Mesenchymal stem cell (in vitro differentiated cells and primary cell): ENCODE results near the gene FAM161A.
"Not testable (repeated sequence)": the region's sequence is repeated elsewhere in the genome, so short reads cannot be mapped to it uniquely, and the experiment has no call there.

Source experiments
- DNase-seq: peaks from one replicate; pipeline ENCODE4 v3.0.0-alpha.2; 2013
- H2AFZ ChIP-seq: one replicate; pipeline ENCODE4 v1.6.1; 2013; ENCODE audit warnings: low read depth, mild to moderate bottlenecking, control low read depth, inconsistent platforms, low read length, moderate library complexity
- H2AK5ac ChIP-seq: 2 replicates; pipeline ENCODE4 v1.6.1; 2013; ENCODE audit warnings: low read length, moderate library complexity, mild to moderate bottlenecking, inconsistent platforms; ENCODE audit not compliant: severe bottlenecking
- H2BK120ac ChIP-seq: one replicate; pipeline ENCODE4 v1.6.1; 2013; ENCODE audit warnings: low read depth, mild to moderate bottlenecking, inconsistent platforms, low read length, moderate library complexity
- H2BK12ac ChIP-seq, 2 experiments: one replicate each; pipeline ENCODE4 v1.6.1; 2013; ENCODE audit warnings: inconsistent platforms in 2 of 2, low read length in 2 of 2, mild to moderate bottlenecking in 2 of 2, moderate library complexity in 2 of 2, control low read depth in 1 of 2
- H2BK15ac ChIP-seq: one replicate; pipeline ENCODE4 v1.6.1; 2013; ENCODE audit warnings: mild to moderate bottlenecking, low read depth, inconsistent platforms; ENCODE audit not compliant: poor library complexity, severe bottlenecking
- H2BK5ac ChIP-seq: 2 replicates; pipeline ENCODE4 v1.6.1; 2013; ENCODE audit warnings: low read depth, mild to moderate bottlenecking, low read length, control low read depth, inconsistent platforms; ENCODE audit not compliant: poor library complexity, severe bottlenecking
- H3K14ac ChIP-seq, 2 experiments: one replicate each; pipeline ENCODE4 v1.6.1; 2013; ENCODE audit warnings: inconsistent platforms in 2 of 2, low read length in 2 of 2, control low read depth in 1 of 2, mild to moderate bottlenecking in 1 of 2, moderate library complexity in 1 of 2
- H3K18ac ChIP-seq, 2 experiments: one replicate each; pipeline ENCODE4 v1.6.1; 2013; ENCODE audit warnings: inconsistent platforms in 2 of 2, low read length in 2 of 2, control low read depth in 1 of 2, low read depth in 1 of 2, mild to moderate bottlenecking in 1 of 2
- H3K23ac ChIP-seq, 2 experiments: one replicate each; pipeline ENCODE4 v1.6.1; 2013; ENCODE audit warnings: inconsistent platforms in 2 of 2, low read length in 2 of 2, mild to moderate bottlenecking in 2 of 2, moderate library complexity in 2 of 2, control low read depth in 1 of 2
- H3K27ac ChIP-seq: 2 replicates; pipeline ENCODE4 v1.5.1; 2013; ENCODE audit warnings: mild to moderate bottlenecking, moderate library complexity, low read length, control low read depth, inconsistent platforms; ENCODE audit not compliant: poor library complexity, severe bottlenecking
- H3K27me3 ChIP-seq, 2 experiments: 2 replicates each; pipeline versions ENCODE4 v1.6.1 to v1.7.0; 2013; ENCODE audit warnings: low read length in 2 of 2, mild to moderate bottlenecking in 2 of 2, moderate library complexity in 2 of 2, control low read depth in 1 of 2, inconsistent platforms in 1 of 2; ENCODE audit not compliant: control insufficient read depth in 1 of 2, insufficient read depth in 1 of 2
- H3K36me3 ChIP-seq, 2 experiments: 2 replicates each; pipeline versions ENCODE4 v1.6.1 to v1.7.0; 2013; ENCODE audit warnings: low read length in 2 of 2, control low read depth in 1 of 2, inconsistent platforms in 1 of 2, low read depth in 1 of 2, mild to moderate bottlenecking in 1 of 2; ENCODE audit not compliant: insufficient read depth in 2 of 2, control insufficient read depth in 1 of 2
- H3K4ac ChIP-seq, 2 experiments: one replicate each; pipeline ENCODE4 v1.6.1; 2013; ENCODE audit warnings: inconsistent platforms in 2 of 2, low read length in 2 of 2, mild to moderate bottlenecking in 2 of 2, moderate library complexity in 2 of 2, control low read depth in 1 of 2, low read depth in 1 of 2
- H3K4me1 ChIP-seq: 2 replicates; pipeline ENCODE4 v1.6.1; 2013; ENCODE audit warnings: low read depth, low read length, control low read depth; ENCODE audit not compliant: control insufficient read depth, insufficient read depth
- H3K4me2 ChIP-seq: 2 replicates; pipeline ENCODE4 v1.6.1; 2013; ENCODE audit warnings: low read length, mild to moderate bottlenecking, inconsistent platforms; ENCODE audit not compliant: poor library complexity, severe bottlenecking
- H3K4me3 ChIP-seq, 2 experiments: 2 replicates each; pipeline versions ENCODE4 v1.5.1 to v1.7.0; 2013; ENCODE audit warnings: low read length in 2 of 2, mild to moderate bottlenecking in 2 of 2, control low read depth in 1 of 2, low read depth in 1 of 2; ENCODE audit not compliant: insufficient read depth in 1 of 2
- H3K79me1 ChIP-seq: replicated peaks from 2 replicates; pipeline ENCODE4 v1.6.1; 2013; ENCODE audit warnings: mild to moderate bottlenecking, control low read depth, low read length, inconsistent platforms; ENCODE audit not compliant: poor library complexity, severe bottlenecking
- H3K9ac ChIP-seq: 2 replicates; pipeline ENCODE4 v1.7.0; 2013; ENCODE audit warnings: mild to moderate bottlenecking, low read length, moderate library complexity
- H3K9me3 ChIP-seq: 2 replicates; pipeline ENCODE4 v1.7.0; 2013; ENCODE audit warnings: mild to moderate bottlenecking, low read length; ENCODE audit not compliant: control insufficient read depth
- H4K8ac ChIP-seq: one replicate; pipeline ENCODE4 v1.6.1; 2013; ENCODE audit warnings: inconsistent platforms, mild to moderate bottlenecking, low read length, moderate library complexity
- H4K91ac ChIP-seq: one replicate; pipeline ENCODE4 v1.6.1; 2013; ENCODE audit warnings: mild to moderate bottlenecking, low read length, inconsistent platforms
- WGBS: methylation state at CpG from one replicate; pipeline ENCODE4 v1.1.7; 2013; ENCODE audit warnings: mixed read lengths; 5-methylcytosine and 5-hydroxymethylcytosine counted together

Gene FAM161A

GRCh38 chr2:61878761-61879160, 24.9 kb upstream of the FAM161A start:
- H2AK5ac ChIP-seq, result no peak overlapping the region
- H4K8ac ChIP-seq, result no peak overlapping the region
- H3K27me3 ChIP-seq, result no peaks in the 10 kb centered on the region
- no peak overlapping the region for H3K4me2 ChIP-seq
- no peaks in the 10 kb centered on the region for H3K4me1 ChIP-seq
- WGBS, result 100% methylated on average over 3 of the region's 3 CpGs
- H2BK12ac ChIP-seq, result no peak overlapping the region
- H4K91ac ChIP-seq, result no peak overlapping the region
- no peak overlapping the region for H2BK120ac ChIP-seq
- H3K4ac ChIP-seq, result no peak overlapping the region
- H3K23ac ChIP-seq, result no peak overlapping the region
- no peak overlapping the region for H3K27ac ChIP-seq
- peak overlapping the region; percentile 41 for H3K9ac ChIP-seq
- no peak overlapping the region for H3K14ac ChIP-seq
- no peaks in the 10 kb centered on the region for H3K9me3 ChIP-seq
- no peak overlapping the region for H2BK5ac ChIP-seq
- H2AFZ ChIP-seq, result no peak overlapping the region
- DNase-seq, result no peak
- H3K36me3 ChIP-seq, result peaks cover 33 to 98% of the 10 kb centered on the region in 2 experiments
- no peak overlapping the region for H3K4me3 ChIP-seq
- no peak overlapping the region for H3K18ac ChIP-seq
- no peak overlapping the region for H2BK15ac ChIP-seq
- peaks cover 6% of the 10 kb centered on the region for H3K79me1 ChIP-seq

- no peak overlapping the region for H4K8ac ChIP-seq
- no peak overlapping the region for H3K4ac ChIP-seq
- no peak overlapping the region for H2BK120ac ChIP-seq
- no peak overlapping the region for H3K27ac ChIP-seq
- no peak overlapping the region for H3K18ac ChIP-seq
- H3K79me1 ChIP-seq, result peaks cover 6% of the 10 kb centered on the region
- no peak overlapping the region for H3K23ac ChIP-seq
- H2BK15ac ChIP-seq, result no peak overlapping the region
- H2AFZ ChIP-seq, result no peak overlapping the region
- H2BK12ac ChIP-seq, result no peak overlapping the region
- no peak overlapping the region for H2AK5ac ChIP-seq
- H3K14ac ChIP-seq, result no peak overlapping the region
- no peak overlapping the region for H3K4me3 ChIP-seq
- WGBS, result 100% methylated on average over 2 of the region's 4 CpGs
- no peaks in the 10 kb centered on the region for H3K9me3 ChIP-seq
- H3K36me3 ChIP-seq, result peaks cover 29 to 97% of the 10 kb centered on the region in 2 experiments
- H3K4me2 ChIP-seq, result no peak overlapping the region
- DNase-seq, result no peak
- H4K91ac ChIP-seq, result no peak overlapping the region
- H3K9ac ChIP-seq, result no peak overlapping the region
- H3K4me1 ChIP-seq, result no peaks in the 10 kb centered on the region
- H3K27me3 ChIP-seq, result no peaks in the 10 kb centered on the region
- no peak overlapping the region for H2BK5ac ChIP-seq
Observed at GRCh38 chr2:61877571-61878245, 23.8 kb upstream of the FAM161A start.

GRCh38 chr2:61876400-61876799, 22.5 kb upstream of the FAM161A start:
- Histone ChIP-seq H3K18ac (no peak overlapping the region), H3K23ac (no peak overlapping the region), H4K8ac (no peak overlapping the region), H3K4ac (no peak overlapping the region), H2AK5ac (no peak overlapping the region), H2BK12ac (no peak overlapping the region), H4K91ac (no peak overlapping the region), H3K14ac (no peak overlapping the region), H3K79me1 (peaks cover 11% of the 10 kb centered on the region), H3K4me2 (no peak overlapping the region), H3K9me3 (no peaks in the 10 kb centered on the region), H3K36me3 (peaks cover 26 to 97% of the 10 kb centered on the region in 2 experiments), H2BK15ac (no peak overlapping the region), H3K9ac (no peak overlapping the region), H2BK5ac (no peak overlapping the region), H3K4me3 (no peak overlapping the region), H3K27me3 (no peaks in the 10 kb centered on the region), H3K4me1 (no peaks in the 10 kb centered on the region), H2AFZ (no peak overlapping the region), H2BK120ac (no peak overlapping the region), H3K27ac (no peak overlapping the region)
- no peak for DNase-seq
- 100% methylated on average over 1 of the region's 1 CpG for WGBS

DNA sequence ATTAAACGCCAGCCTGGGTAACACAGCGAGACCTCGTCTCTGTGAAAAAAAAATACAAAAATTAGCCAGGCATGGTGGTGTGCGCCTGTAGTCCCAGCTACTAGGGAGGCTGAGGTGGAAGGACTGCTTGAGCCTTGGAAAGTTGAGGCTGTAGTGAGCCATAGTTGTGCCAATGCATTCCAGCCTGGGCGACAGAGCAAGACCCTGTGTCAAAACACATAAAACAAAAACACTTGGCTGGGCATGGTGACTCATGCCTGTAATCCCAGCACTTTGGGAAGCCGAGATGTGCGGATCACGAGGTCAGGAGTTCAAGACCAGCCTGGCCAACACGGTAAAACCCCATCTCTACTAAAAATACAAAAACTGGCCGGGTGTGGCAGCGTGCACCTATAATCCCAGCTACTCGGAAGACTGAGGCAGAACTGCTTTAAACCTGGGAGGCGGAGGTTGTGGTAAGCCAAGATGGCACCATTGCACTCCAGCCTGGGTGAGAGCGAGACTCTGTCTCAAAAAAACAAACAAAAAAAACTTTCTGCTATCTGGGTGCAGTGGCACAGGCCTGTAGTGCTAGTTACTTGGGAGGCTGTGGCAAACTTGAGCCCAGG, 12.7 kb upstream of the FAM161A start:
- H3K9ac ChIP-seq, H2BK15ac ChIP-seq, H3K4ac ChIP-seq, H3K27ac ChIP-seq, H3K4me3 ChIP-seq, H3K4me2 ChIP-seq, DNase-seq, H3K18ac ChIP-seq, H3K4me1 ChIP-seq, H2BK12ac ChIP-seq, H3K14ac ChIP-seq, H3K9me3 ChIP-seq, H2BK5ac ChIP-seq, H4K8ac ChIP-seq, H3K79me1 ChIP-seq, H2BK120ac ChIP-seq, H4K91ac ChIP-seq, H3K27me3 ChIP-seq, H3K23ac ChIP-seq, H2AK5ac ChIP-seq, H2AFZ ChIP-seq: not testable (repeated sequence)
- 96% methylated on average over 13 of the region's 14 CpGs for WGBS
- H3K36me3 ChIP-seq, result peaks cover 40 to 74% of the 10 kb centered on the region in 2 experiments
